PC-3 (cell line): Measurements from ENCODE around the gene SPSB1. TPM values are rescaled to one million over a fixed set of nuclear protein-coding genes. Genes with fewer than 3 reads are reported as not detected.

Experiments used
- ATAC-seq: fragments of 200-7000 bp; cut with Tn5 transposase; 2 replicates; pipeline ENCODE4 v1.9.1; 2020; ENCODE audit warnings: mild to moderate bottlenecking, moderate library complexity
- BruUV-seq: library from RNA; stranded (reverse); fragments of 400-500 nt; replicated peaks from 2 replicates; lab custom pipeline; 2021; lab: Mats Ljungman, UMichigan
- CTCF ChIA-PET: fragments of 300-600 bp; sonication (Branson Sonifier 250); formaldehyde crosslinking; loops from one replicate; lab custom pipeline; 2022; ENCODE audit warnings: antibody characterized with exemption; lab: Charles Lee
- POLR2A ChIA-PET: fragments of 300-600 bp; sonication (Branson Sonifier 250); formaldehyde crosslinking; loops from one replicate; lab custom pipeline; 2022; ENCODE audit warnings: antibody characterized with exemption; ENCODE audit not compliant: unreplicated experiment; lab: Charles Lee
- DNase-seq: peaks from one replicate; pipeline ENCODE4 v3.0.0-alpha.2; 2015
- H2AFZ ChIP-seq: fragments of 300-600 bp; sonication (generic); 2 replicates; pipeline ENCODE4 v1.6.0; 2016; ENCODE audit warnings: antibody characterized with exemption, low read length
- H3F3A ChIP-seq: fragments of 300-600 bp; sonication (generic); one replicate; pipeline ENCODE4 v1.6.0; 2017; ENCODE audit warnings: antibody characterized with exemption, low read length, control low read depth, mild to moderate bottlenecking; ENCODE audit not compliant: unreplicated experiment
- H3K27ac ChIP-seq: fragments of 300-600 bp; sonication (generic); 2 replicates; pipeline ENCODE4 v1.5.1; 2016; ENCODE audit warnings: mild to moderate bottlenecking, low read length
- H3K27me3 ChIP-seq: fragments of 300-600 bp; sonication (generic); 2 replicates; pipeline ENCODE4 v1.6.1; 2016; ENCODE audit warnings: low read length, mixed read lengths
- H3K36me3 ChIP-seq: fragments of 300-600 bp; sonication (generic); 2 replicates; pipeline ENCODE4 v1.6.1; 2016; ENCODE audit warnings: low read depth, mixed run types, low read length, mixed read lengths
- H3K4me1 ChIP-seq: fragments of 300-600 bp; sonication (generic); 2 replicates; pipeline ENCODE4 v1.5.1; 2016; ENCODE audit warnings: low read length; ENCODE audit not compliant: insufficient read depth
- H3K4me2 ChIP-seq: fragments of 300-600 bp; sonication (generic); 2 replicates; pipeline ENCODE4 v1.6.0; 2016; ENCODE audit warnings: low read length
- H3K4me3 ChIP-seq: fragments of 300-600 bp; sonication (generic); 2 replicates; pipeline ENCODE4 v1.5.1; 2016; ENCODE audit warnings: mild to moderate bottlenecking, low read length, mixed read lengths
- H3K79me2 ChIP-seq: fragments of 300-600 bp; sonication (generic); 2 replicates; pipeline ENCODE4 v1.6.1; 2017; ENCODE audit warnings: low read length, mixed read lengths
- H3K9ac ChIP-seq: fragments of 300-600 bp; sonication (generic); 2 replicates; pipeline ENCODE4 v1.6.0; 2016; ENCODE audit warnings: mild to moderate bottlenecking, low read length
- H3K9me2 ChIP-seq: fragments of 300-600 bp; sonication (generic); replicated peaks from 2 replicates; pipeline ENCODE4 v1.6.1; 2016; ENCODE audit warnings: mixed run types, low read length, mixed read lengths
- H3K9me3 ChIP-seq: fragments of 300-600 bp; sonication (generic); 2 replicates; pipeline ENCODE4 v1.6.1; 2016; ENCODE audit warnings: low read length, mixed read lengths
- H4K20me1 ChIP-seq: fragments of 300-600 bp; sonication (generic); 2 replicates; pipeline ENCODE4 v1.6.1; 2016; ENCODE audit warnings: low read length, mixed read lengths
- CTCF ChIP-seq: fragments of 300-600 bp; sonication (generic); conservative IDR thresholded peaks from 2 replicates; pipeline ENCODE4 v1.5.1; 2017; ENCODE audit warnings: antibody characterized with exemption, low read depth, mild to moderate bottlenecking, low read length
- EZH2 ChIP-seq: fragments of 300-600 bp; sonication (generic); IDR thresholded peaks from one replicate; pipeline ENCODE4 v1.6.1; 2017; ENCODE audit warnings: antibody characterized with exemption, mild to moderate bottlenecking, low read length; ENCODE audit not compliant: unreplicated experiment
- EZH2phosphoT487 ChIP-seq: fragments of 300-600 bp; sonication (generic); IDR thresholded peaks from 2 replicates; pipeline ENCODE4 v1.6.1; 2018; ENCODE audit warnings: mild to moderate bottlenecking, antibody characterized with exemption, low read length, borderline replicate concordance
- intact Hi-C: fragments of 100-400 bp; cut with micrococcal nuclease; formaldehyde crosslinking; loops from 2 replicates; pipeline ENCODE4 v1.9.0; 2023
- total RNA-seq: library from RNA; depleted of rRNA; stranded (reverse); fragments of >200 nt; gene quantifications from 2 replicates; pipeline ENCODE4 v1.2.3, GENCODE V29; 2014

The SPSB1 gene
- total RNA-seq, 1 experiment from 2014 or later: 18.1 TPM

DNA sequence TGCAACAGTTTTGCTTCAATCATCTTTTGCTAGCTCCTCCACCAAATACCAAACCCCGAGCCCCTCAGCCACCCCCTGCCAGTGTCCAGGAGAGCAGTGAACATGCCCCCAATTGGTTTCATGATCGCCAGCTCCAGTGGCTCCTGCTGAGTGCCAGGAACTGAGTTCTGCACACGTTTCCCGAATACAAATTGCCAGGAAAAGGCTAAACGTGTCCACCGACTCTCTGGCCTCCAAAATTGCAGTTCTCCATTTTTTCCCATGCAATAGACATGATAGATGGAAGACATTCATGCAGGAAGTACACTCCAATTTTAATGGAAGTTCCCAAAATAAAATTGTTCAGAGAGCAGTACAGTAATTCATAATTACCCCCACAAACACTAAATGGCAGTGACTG lies 101.3 kb downstream of the SPSB1 start:
- DNase-seq (no peak), ATAC-seq (no peak)
- no peaks in the 10 kb centered on the region for H3F3A ChIP-seq
- CTCF ChIA-PET: no interaction called here
- no peak for TF ChIP-seq CTCF
- no peak for TF ChIP-seq EZH2
- no peak for TF ChIP-seq EZH2phosphoT487
- no peaks in the 10 kb centered on the region for H3K9me2 ChIP-seq
- intact Hi-C loops: no loop called here
- no peaks in the 10 kb centered on the region for H3K9me3 ChIP-seq
- no peaks in the 10 kb centered on the region for H3K4me1 ChIP-seq
- no peak overlapping the region for H3K4me3 ChIP-seq
- H3K9ac ChIP-seq: no peak overlapping the region
- BruUV-seq: no TSS peak
- H3K27me3 ChIP-seq: no peaks in the 10 kb centered on the region
- no peaks in the 10 kb centered on the region for H4K20me1 ChIP-seq
- H3K27ac ChIP-seq: no peak overlapping the region
- H3K79me2 ChIP-seq: no peaks in the 10 kb centered on the region
- no peaks in the 10 kb centered on the region for H3K36me3 ChIP-seq
- no peak overlapping the region for H2AFZ ChIP-seq
- no peak overlapping the region for H3K4me2 ChIP-seq
- POLR2A ChIA-PET: no interaction called here

GRCh38 chr1:9395018-9395417 lies 102.3 kb downstream of the SPSB1 start:
- Histone ChIP-seq H3F3A (no peaks in the 10 kb centered on the region), H3K36me3 (no peaks in the 10 kb centered on the region), H4K20me1 (no peaks in the 10 kb centered on the region), H3K9me3 (no peaks in the 10 kb centered on the region), H3K27me3 (no peaks in the 10 kb centered on the region), H3K79me2 (no peaks in the 10 kb centered on the region), H3K9ac (no peak overlapping the region), H3K4me1 (peaks cover 2% of the 10 kb centered on the region), H3K27ac (no peak overlapping the region), H3K4me2 (no peak overlapping the region), H3K4me3 (no peak overlapping the region), H2AFZ (no peak overlapping the region), H3K9me2 (no peaks in the 10 kb centered on the region)
- DNase-seq (no peak), ATAC-seq (no peak)
- TF ChIP-seq CTCF (no peak), EZH2phosphoT487 (no peak)
- ChIA-PET CTCF (no interaction called here), POLR2A (no interaction called here)
- no TSS peak for BruUV-seq
- intact Hi-C loops: no loop called here

- H3K27ac ChIP-seq: no peak overlapping the region
- no peak overlapping the region for H3K4me3 ChIP-seq
- POLR2A ChIA-PET: no interaction called here
- no peak overlapping the region for H3K4me2 ChIP-seq
- ATAC-seq: no peak
- H3K27me3 ChIP-seq: no peaks in the 10 kb centered on the region
- TF ChIP-seq CTCF (no peak), EZH2 (no peak)
- H4K20me1 ChIP-seq: no peaks in the 10 kb centered on the region
- no TSS peak for BruUV-seq
- no peak for DNase-seq
- H3K4me1 ChIP-seq: peaks cover 21% of the 10 kb centered on the region
- no peaks in the 10 kb centered on the region for H3K9me3 ChIP-seq
- no peak overlapping the region for H2AFZ ChIP-seq
- no peak overlapping the region for H3K9ac ChIP-seq
- intact Hi-C loops: no loop called here
- no peaks in the 10 kb centered on the region for H3K9me2 ChIP-seq
- no peaks in the 10 kb centered on the region for H3F3A ChIP-seq
- H3K36me3 ChIP-seq: no peaks in the 10 kb centered on the region
- H3K79me2 ChIP-seq: no peaks in the 10 kb centered on the region
- CTCF ChIA-PET: no interaction called here
Observed at GRCh38 chr1:9397047-9397446, 104.4 kb downstream of the SPSB1 start.
